ENCODE data around the gene CPA1.

CPA1 gene

GRCh38 chr7:130356121-130356875 is 24.0 kb upstream of the CPA1 start:
- DNase-seq, result peak in 1 of 2 experiments; percentile 4

GRCh38 chr7:130356876-130357611 is 23.2 kb upstream of the CPA1 start:
- peak in 1 of 2 experiments; percentile 29 for DNase-seq

GRCh38 chr7:130358471-130358870 is 21.8 kb upstream of the CPA1 start:
- DNase-seq, result no peak

GRCh38 chr7:130359276-130359857 is 20.9 kb upstream of the CPA1 start:
- DNase-seq, result no peak

- DNase-seq, result no peak
Measured at GRCh38 chr7:130360518-130360917, 19.8 kb upstream of the CPA1 start.

GRCh38 chr7:130361681-130362080 is 18.6 kb upstream of the CPA1 start:
- no peak for DNase-seq

- DNase-seq, result no peak
Measured at GRCh38 chr7:130362251-130362816, 18.0 kb upstream of the CPA1 start.

- peak in 1 of 2 experiments; percentile 1 for DNase-seq
Measured at GRCh38 chr7:130363026-130363847, 17.1 kb upstream of the CPA1 start.

- no peak for DNase-seq
Measured at GRCh38 chr7:130364451-130364850, 15.8 kb upstream of the CPA1 start.

- DNase-seq, result no peak
Measured at GRCh38 chr7:130365088-130365487, 15.2 kb upstream of the CPA1 start.

- peak; percentile 76 to 89 for DNase-seq
Measured at GRCh38 chr7:130365511-130366441, 14.5 kb upstream of the CPA1 start.

- DNase-seq, result no peak
Measured at GRCh38 chr7:130366564-130366963, 13.7 kb upstream of the CPA1 start.

GRCh38 chr7:130367088-130367755 is 13.1 kb upstream of the CPA1 start:
- no peak for DNase-seq

GRCh38 chr7:130367836-130368746 is 12.2 kb upstream of the CPA1 start:
- peak in 1 of 2 experiments; percentile 25 for DNase-seq

GRCh38 chr7:130369110-130369711 is 11.1 kb upstream of the CPA1 start:
- no peak for DNase-seq

GRCh38 chr7:130369831-130370550 is 10.3 kb upstream of the CPA1 start:
- DNase-seq, result no peak

GRCh38 chr7:130371046-130371445 is 9.2 kb upstream of the CPA1 start:
- peak in 1 of 2 experiments; percentile 80 for DNase-seq

GRCh38 chr7:130372402-130373165 is 7.7 kb upstream of the CPA1 start:
- no peak for DNase-seq
